SH-SY5Y (cell line): Measurements from ENCODE around the gene NUP160.

ENCODE experiments used
- GATA2 ChIP-seq: IDR thresholded peaks from 2 replicates; pipeline ENCODE4 v1.6.1; 2011; ENCODE audit warnings: mild to moderate bottlenecking, low read depth, low read length
- GATA3 ChIP-seq: IDR thresholded peaks from 2 replicates; pipeline ENCODE4 v1.6.1; 2011; ENCODE audit warnings: low read depth, mild to moderate bottlenecking, low read length, moderate library complexity

DNA sequence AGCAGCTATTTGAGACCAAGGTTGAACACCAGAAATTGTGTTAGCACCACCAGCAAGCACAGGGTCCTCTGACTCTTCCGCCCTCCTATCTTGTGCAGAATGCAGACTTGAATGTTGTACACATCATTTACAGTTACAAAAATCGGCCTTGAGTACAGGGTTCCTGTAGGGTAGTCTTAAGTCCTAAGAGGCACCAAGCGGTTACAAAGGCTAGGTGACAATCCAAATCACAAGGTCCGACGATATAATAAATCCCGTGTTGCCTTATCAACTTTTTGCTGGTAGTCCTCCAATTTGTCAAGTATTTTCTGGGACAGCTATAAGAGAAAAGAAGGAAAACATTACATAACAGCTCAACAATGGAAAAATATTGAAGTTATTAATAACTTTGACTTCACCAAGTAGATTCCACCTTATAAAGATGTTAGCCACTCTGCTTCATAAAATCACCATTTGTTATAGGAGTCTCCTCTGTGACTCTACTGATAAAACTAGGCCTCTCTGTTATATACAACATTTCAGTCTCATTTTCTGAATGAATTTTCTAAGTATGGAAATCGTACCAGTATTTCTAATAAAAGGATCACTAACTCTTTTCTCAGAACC is 69.2 kb downstream of the NUP160 start:
- TF ChIP-seq GATA3 (no peak), GATA2 (no peak)
